Keratinocyte (primary cell): ENCODE data around the gene RAB3GAP2.

Source experiments
- CTCF ChIP-seq, 3 experiments: IDR thresholded peaks in 1 of 3; conservative IDR thresholded peaks in 1 of 3; optimal IDR thresholded peaks in 1 of 3; 2 replicates in 2 of 3; 3 replicates in 1 of 3; pipeline versions ENCODE3 to v1.5.1; 2011; ENCODE audit warnings: low read length in 3 of 3, mild to moderate bottlenecking in 3 of 3, moderate library complexity in 2 of 3, control low read depth in 1 of 3, inconsistent platforms in 1 of 3; ENCODE audit not compliant: insufficient read depth in 2 of 3; ENCODE audit errors: extremely low read depth in 1 of 3
- EZH2 ChIP-seq: IDR thresholded peaks from one replicate; pipeline ENCODE4 v1.6.1; 2012; ENCODE audit warnings: inconsistent platforms, mild to moderate bottlenecking, low read length, moderate library complexity

- no peak for TF ChIP-seq CTCF (optimal IDR thresholded peaks at IDR 0.05 in 1 of 3, IDR thresholded peaks at IDR 0.05 in 1 of 3, conservative IDR thresholded peaks at IDR 0.05 in 1 of 3; ENCODE audit: extremely low read depth in 1 of 3, insufficient read depth in 2 of 3, low read length in 3 of 3)
- no peak for TF ChIP-seq EZH2
Observed at GRCh38 chr1:220296981-220297380, 24.7 kb upstream of the RAB3GAP2 start.
